Trophoblast cell (in vitro differentiated cells and primary cell): Measurements from ENCODE around the gene HOXA5.

Source experiments
- DNase-seq, 2 donors: peaks; one replicate each; pipeline ENCODE4 v3.0.0-alpha.2; 2016
- H2AFZ ChIP-seq: 2 replicates; pipeline ENCODE4 v1.6.1; 2013; ENCODE audit warnings: low read length, moderate library complexity, mild to moderate bottlenecking; ENCODE audit not compliant: insufficient read depth, poor library complexity
- H2AK5ac ChIP-seq: 2 replicates; pipeline ENCODE4 v1.6.1; 2013; ENCODE audit warnings: mild to moderate bottlenecking, low read length
- H2BK120ac ChIP-seq: 2 replicates; pipeline ENCODE4 v1.6.1; 2013; ENCODE audit warnings: low read length, mild to moderate bottlenecking, moderate library complexity; ENCODE audit not compliant: insufficient read depth, poor library complexity
- H2BK12ac ChIP-seq: 2 replicates; pipeline ENCODE4 v1.6.1; 2013; ENCODE audit warnings: mild to moderate bottlenecking, low read length, moderate library complexity
- H2BK5ac ChIP-seq: 2 replicates; pipeline ENCODE4 v1.6.1; 2013; ENCODE audit warnings: low read length, low read depth, moderate library complexity, mild to moderate bottlenecking; ENCODE audit not compliant: poor library complexity
- H3K14ac ChIP-seq: 2 replicates; pipeline ENCODE4 v1.6.1; 2013; ENCODE audit warnings: mild to moderate bottlenecking, low read length
- H3K18ac ChIP-seq: 2 replicates; pipeline ENCODE4 v1.6.1; 2013; ENCODE audit warnings: mild to moderate bottlenecking, low read length
- H3K23ac ChIP-seq: 2 replicates; pipeline ENCODE4 v1.6.1; 2013; ENCODE audit warnings: low read length
- H3K27ac ChIP-seq: 2 replicates; pipeline ENCODE4 v1.5.1; 2013; ENCODE audit warnings: low read depth, mild to moderate bottlenecking, inconsistent platforms, low read length, moderate library complexity
- H3K27me3 ChIP-seq: 2 replicates; pipeline ENCODE4 v1.6.1; 2013; ENCODE audit warnings: inconsistent platforms, mild to moderate bottlenecking, low read length, moderate library complexity; ENCODE audit not compliant: insufficient read depth
- H3K36me3 ChIP-seq, 2 experiments: 1 replicate in 1 of 2; 2 replicates in 1 of 2; pipeline ENCODE4 v1.6.1; 2013; ENCODE audit warnings: low read length in 2 of 2, mild to moderate bottlenecking in 2 of 2, moderate library complexity in 1 of 2; ENCODE audit not compliant: insufficient read depth in 2 of 2, control insufficient read depth in 1 of 2
- H3K4ac ChIP-seq: 2 replicates; pipeline ENCODE4 v1.6.1; 2013; ENCODE audit warnings: low read depth, mild to moderate bottlenecking, low read length, moderate library complexity
- H3K4me1 ChIP-seq, 2 experiments: 1 replicate in 1 of 2; 2 replicates in 1 of 2; pipeline ENCODE4 v1.6.1; 2013; ENCODE audit warnings: low read length in 2 of 2, mild to moderate bottlenecking in 2 of 2, moderate library complexity in 1 of 2; ENCODE audit not compliant: insufficient read depth in 2 of 2, control insufficient read depth in 1 of 2
- H3K4me2 ChIP-seq: 2 replicates; pipeline ENCODE4 v1.6.1; 2013; ENCODE audit warnings: inconsistent platforms, mild to moderate bottlenecking, low read length, moderate library complexity
- H3K4me3 ChIP-seq: 2 replicates; pipeline ENCODE4 v1.5.1; 2013; ENCODE audit warnings: mild to moderate bottlenecking, low read depth, low read length, inconsistent platforms
- H3K79me1 ChIP-seq: one replicate; pipeline ENCODE4 v1.6.1; 2013; ENCODE audit warnings: low read length
- H3K79me2 ChIP-seq: 2 replicates; pipeline ENCODE4 v1.6.1; 2013; ENCODE audit warnings: low read length, mild to moderate bottlenecking; ENCODE audit not compliant: control insufficient read depth, insufficient read depth, poor library complexity
- H3K9ac ChIP-seq: 2 replicates; pipeline ENCODE4 v1.6.1; 2013; ENCODE audit warnings: mild to moderate bottlenecking, low read length
- H3K9me3 ChIP-seq: 2 replicates; pipeline ENCODE4 v1.6.1; 2013; ENCODE audit warnings: low read depth, mild to moderate bottlenecking, control low read depth, inconsistent platforms, low read length; ENCODE audit not compliant: insufficient read depth
- H4K12ac ChIP-seq: 2 replicates; pipeline ENCODE4 v1.6.1; 2013; ENCODE audit warnings: low read depth, mild to moderate bottlenecking, low read length, moderate library complexity
- H4K8ac ChIP-seq: 2 replicates; pipeline ENCODE4 v1.6.1; 2013; ENCODE audit warnings: low read depth, mild to moderate bottlenecking, low read length, moderate library complexity
- H4K91ac ChIP-seq: one replicate; pipeline ENCODE4 v1.6.1; 2013; ENCODE audit warnings: low read depth, mild to moderate bottlenecking, low read length, moderate library complexity
- WGBS: extraction: QIAGEN DNeasy Blood & Tissue Kit; methylation state at CpG from one replicate; pipeline ENCODE4 v1.1.7; 2013; ENCODE audit warnings: missing lambda C conversion rate; ENCODE audit not compliant: insufficient read length, insufficient coverage; ENCODE audit errors: extremely low coverage; 5-methylcytosine and 5-hydroxymethylcytosine counted together

Gene HOXA5

GRCh38 chr7:27156916-27157701 lies 13.6 kb upstream of the HOXA5 start:
- H4K12ac ChIP-seq, result no peak overlapping the region
- H3K36me3 ChIP-seq, result no peaks in the 10 kb centered on the region
- H2BK12ac ChIP-seq, result no peak overlapping the region
- no peak overlapping the region for H3K9ac ChIP-seq
- H4K8ac ChIP-seq, result no peak overlapping the region
- no peak for DNase-seq
- no peak overlapping the region for H3K23ac ChIP-seq
- H3K18ac ChIP-seq, result no peak overlapping the region
- H3K4ac ChIP-seq, result no peak overlapping the region
- no peak overlapping the region for H4K91ac ChIP-seq
- H3K79me1 ChIP-seq, result no peaks in the 10 kb centered on the region
- H2AFZ ChIP-seq, result no peak overlapping the region
- H3K27me3 ChIP-seq, result peaks cover 94% of the 10 kb centered on the region
- H3K4me3 ChIP-seq, result no peak overlapping the region
- no peak overlapping the region for H2BK120ac ChIP-seq
- H3K4me1 ChIP-seq, result peaks cover 4 to 9% of the 10 kb centered on the region in 2 experiments
- no CpG with 5 or more reads among the region's 30 CpGs for WGBS
- H3K27ac ChIP-seq, result no peak overlapping the region
- no peak overlapping the region for H2AK5ac ChIP-seq
- H3K4me2 ChIP-seq, result no peak overlapping the region
- H3K9me3 ChIP-seq, result peaks cover 53% of the 10 kb centered on the region
- no peak overlapping the region for H3K14ac ChIP-seq
- H2BK5ac ChIP-seq, result no peak overlapping the region
- peaks cover 1% of the 10 kb centered on the region for H3K79me2 ChIP-seq

- Histone ChIP-seq H3K27ac (no peak within 1 kb of the TSS), H2AFZ (no peak within 1 kb of the TSS), H2BK12ac (no peak within 1 kb of the TSS), H3K4ac (no peak within 1 kb of the TSS), H3K23ac (no peak within 1 kb of the TSS), H3K9me3 (peaks cover 53% of the 10 kb centered on the region), H4K12ac (no peak within 1 kb of the TSS), H3K4me1 (peaks cover 4 to 9% of the 10 kb centered on the region in 2 experiments), H3K9ac (no peak within 1 kb of the TSS), H3K79me2 (peaks cover 1% of the 10 kb centered on the region), H3K36me3 (no peaks in the 10 kb centered on the region), H3K14ac (no peak within 1 kb of the TSS), H3K18ac (no peak within 1 kb of the TSS), H3K27me3 (peaks cover 95% of the 10 kb centered on the region), H4K8ac (no peak within 1 kb of the TSS), H2BK120ac (no peak within 1 kb of the TSS), H4K91ac (no peak within 1 kb of the TSS), H2BK5ac (no peak within 1 kb of the TSS), H2AK5ac (no peak within 1 kb of the TSS), H3K79me1 (no peaks in the 10 kb centered on the region), H3K4me3 (no peak within 1 kb of the TSS), H3K4me2 (peak within 1 kb of the TSS; percentile 43)
- WGBS, result no CpG with 5 or more reads among the region's 33 CpGs
- DNase-seq, result peak in 1 of 2 donors; percentile 65
Measured at GRCh38 chr7:27156508-27156898, 13.0 kb upstream of the HOXA5 start, which contains the start of gene HOXA7. TSS of gene HOXA7 (minus strand) at chr7:27156675. CDS start at chr7:27156545, 130 bp downstream.

GRCh38 chr7:27155816-27156507 lies 12.5 kb upstream of the HOXA5 start:
- H3K4ac ChIP-seq, result no peak overlapping the region
- H3K9me3 ChIP-seq, result peaks cover 53% of the 10 kb centered on the region
- peak overlapping the region; percentile 43 for H3K4me2 ChIP-seq
- no peaks in the 10 kb centered on the region for H3K36me3 ChIP-seq
- no peak overlapping the region for H3K27ac ChIP-seq
- no peaks in the 10 kb centered on the region for H3K79me1 ChIP-seq
- no peak overlapping the region for H2AK5ac ChIP-seq
- no peak overlapping the region for H3K14ac ChIP-seq
- WGBS, result no CpG with 5 or more reads among the region's 63 CpGs
- H3K4me1 ChIP-seq, result peaks cover 4 to 5% of the 10 kb centered on the region in 2 experiments
- no peak overlapping the region for H2AFZ ChIP-seq
- peaks cover 96% of the 10 kb centered on the region for H3K27me3 ChIP-seq
- H3K79me2 ChIP-seq, result peaks cover 1% of the 10 kb centered on the region
- DNase-seq, result peak in 1 of 2 donors; percentile 60
- no peak overlapping the region for H3K9ac ChIP-seq
- no peak overlapping the region for H3K23ac ChIP-seq
- no peak overlapping the region for H4K8ac ChIP-seq
- no peak overlapping the region for H3K4me3 ChIP-seq
- H4K12ac ChIP-seq, result no peak overlapping the region
- no peak overlapping the region for H2BK12ac ChIP-seq
- no peak overlapping the region for H2BK5ac ChIP-seq
- no peak overlapping the region for H3K18ac ChIP-seq
- H4K91ac ChIP-seq, result no peak overlapping the region
- H2BK120ac ChIP-seq, result no peak overlapping the region

GRCh38 chr7:27154901-27155815 lies 11.7 kb upstream of the HOXA5 start:
- no peaks in the 10 kb centered on the region for H3K79me1 ChIP-seq
- no peak for DNase-seq
- peak overlapping the region; percentile 15 for H3K4me2 ChIP-seq
- H2BK5ac ChIP-seq, result no peak overlapping the region
- H3K9ac ChIP-seq, result peak overlapping the region; percentile 41
- no peak overlapping the region for H3K4me3 ChIP-seq
- no peak overlapping the region for H2AFZ ChIP-seq
- H2BK120ac ChIP-seq, result no peak overlapping the region
- H3K27me3 ChIP-seq, result peaks cover 96% of the 10 kb centered on the region
- no peak overlapping the region for H3K4ac ChIP-seq
- no peak overlapping the region for H3K14ac ChIP-seq
- H2BK12ac ChIP-seq, result no peak overlapping the region
- H3K36me3 ChIP-seq, result no peaks in the 10 kb centered on the region
- H2AK5ac ChIP-seq, result no peak overlapping the region
- H3K18ac ChIP-seq, result no peak overlapping the region
- H3K9me3 ChIP-seq, result peaks cover 58% of the 10 kb centered on the region
- peak overlapping the region; percentile 42 for H3K23ac ChIP-seq
- H3K4me1 ChIP-seq, result peaks cover 0 to 2% of the 10 kb centered on the region in 2 experiments
- no peak overlapping the region for H3K27ac ChIP-seq
- no peaks in the 10 kb centered on the region for H3K79me2 ChIP-seq
- no CpG with 5 or more reads among the region's 48 CpGs for WGBS
- H4K91ac ChIP-seq, result no peak overlapping the region
- no peak overlapping the region for H4K12ac ChIP-seq
- no peak overlapping the region for H4K8ac ChIP-seq
